Measurements from ENCODE around the gene GTPBP6.

DNA sequence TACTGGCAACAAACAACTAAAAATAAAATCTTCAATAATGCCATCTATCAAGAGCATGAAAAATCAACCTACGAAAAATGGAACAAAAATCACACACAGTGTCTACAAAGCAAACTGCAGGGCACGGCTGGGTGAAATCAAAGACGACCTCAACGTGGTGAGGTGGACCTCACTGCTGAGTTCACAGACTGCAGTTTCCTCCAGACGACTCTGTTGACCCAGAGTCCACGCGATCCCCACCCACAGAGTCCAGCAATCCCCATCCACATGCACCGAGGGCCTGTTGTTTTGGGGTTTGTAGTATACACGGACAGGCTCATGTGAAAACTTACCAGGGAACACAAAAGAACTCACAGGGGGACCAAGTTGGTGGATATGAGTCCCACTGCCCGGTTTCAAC lies 31.1 kb upstream of the GTPBP6 start:
- TF ChIP-seq, protein P1, sequence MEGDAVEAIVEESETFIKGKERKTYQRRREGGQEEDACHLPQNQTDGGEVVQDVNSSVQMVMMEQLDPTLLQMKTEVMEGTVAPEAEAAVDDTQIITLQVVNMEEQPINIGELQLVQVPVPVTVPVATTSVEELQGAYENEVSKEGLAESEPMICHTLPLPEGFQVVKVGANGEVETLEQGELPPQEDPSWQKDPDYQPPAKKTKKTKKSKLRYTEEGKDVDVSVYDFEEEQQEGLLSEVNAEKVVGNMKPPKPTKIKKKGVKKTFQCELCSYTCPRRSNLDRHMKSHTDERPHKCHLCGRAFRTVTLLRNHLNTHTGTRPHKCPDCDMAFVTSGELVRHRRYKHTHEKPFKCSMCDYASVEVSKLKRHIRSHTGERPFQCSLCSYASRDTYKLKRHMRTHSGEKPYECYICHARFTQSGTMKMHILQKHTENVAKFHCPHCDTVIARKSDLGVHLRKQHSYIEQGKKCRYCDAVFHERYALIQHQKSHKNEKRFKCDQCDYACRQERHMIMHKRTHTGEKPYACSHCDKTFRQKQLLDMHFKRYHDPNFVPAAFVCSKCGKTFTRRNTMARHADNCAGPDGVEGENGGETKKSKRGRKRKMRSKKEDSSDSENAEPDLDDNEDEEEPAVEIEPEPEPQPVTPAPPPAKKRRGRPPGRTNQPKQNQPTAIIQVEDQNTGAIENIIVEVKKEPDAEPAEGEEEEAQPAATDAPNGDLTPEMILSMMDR (IDR thresholded peaks at IDR 0.05): no peak
- TF ChIP-seq EP300 (IDR thresholded peaks at IDR 0.05; ENCODE audit: low read depth): no peak

Measured in transverse colon (tissue), 3 donors.